ENCODE measurements around the gene PRKG2. TPM values are rescaled to one million over a fixed set of nuclear protein-coding genes. Genes with fewer than 3 reads are reported as not detected.

The PRKG2 gene
- total RNA-seq, 1 experiment from 2014 or later, result 1.9 TPM

GRCh38 chr4:81136161-81136905, 78.7 kb downstream of the PRKG2 start:
- Histone ChIP-seq H4K8ac (replicated peaks; ENCODE audit: insufficient read length, low read depth, low read length) (no peak overlapping the region), H3T11ph (ENCODE audit: low read length) (no peak overlapping the region), H3K9ac (ENCODE audit: extremely low read depth, insufficient read length, low read length) (no peak overlapping the region), H2BK15ac (ENCODE audit: low read depth, low read length) (no peak overlapping the region), H2BK5ac (ENCODE audit: insufficient read length, low read length) (no peak overlapping the region), H2BK120ac (ENCODE audit: low read depth, low read length, poor library complexity, severe bottlenecking) (no peak overlapping the region), H3K79me1 (ENCODE audit: insufficient read depth, low read depth, low read length, poor library complexity, severe bottlenecking) (no peaks in the 10 kb centered on the region), H2BK20ac (ENCODE audit: low read depth, low read length, poor library complexity, severe bottlenecking) (no peak overlapping the region), H3K18ac (ENCODE audit: insufficient read length, low read depth, low read length) (no peak overlapping the region), H3K4me1 (ENCODE audit: insufficient read depth, low read length) (peaks cover 5% of the 10 kb centered on the region; the same call in 1 of the 2 replicates), H3K14ac (ENCODE audit: insufficient read depth, low read length) (no peak overlapping the region), H4K20me1 (ENCODE audit: control insufficient read depth, insufficient read depth, insufficient read length) (no peaks in the 10 kb centered on the region), H3K4me2 (ENCODE audit: insufficient read depth, insufficient read length, low read length) (no peak overlapping the region), H3K56ac (ENCODE audit: insufficient read length, low read depth, low read length) (no peak overlapping the region), H3K79me2 (ENCODE audit: insufficient read depth, low read length) (no peaks in the 10 kb centered on the region), H3K27ac (ENCODE audit: insufficient read length, low read depth, low read length) (no peak overlapping the region), H2BK12ac (ENCODE audit: insufficient read length, low read depth, low read length) (no peak overlapping the region), H3K27me3 (ENCODE audit: insufficient read depth, low read length) (no peaks in the 10 kb centered on the region), H3K23me2 (ENCODE audit: insufficient read length, low read depth, low read length, poor library complexity, severe bottlenecking) (no peaks in the 10 kb centered on the region), H4K5ac (ENCODE audit: insufficient read length, low read depth, low read length) (no peak overlapping the region), H3K9me3 (ENCODE audit: control insufficient read depth, low read depth, low read length) (no peaks in the 10 kb centered on the region), H2AFZ (ENCODE audit: low read length) (no peak overlapping the region), H3K4ac (ENCODE audit: low read depth, low read length) (no peak overlapping the region), H4K91ac (ENCODE audit: insufficient read length, low read depth, low read length) (no peak overlapping the region), H3K23ac (ENCODE audit: insufficient read length, low read depth, low read length) (no peak overlapping the region), H2AK5ac (ENCODE audit: insufficient read length, low read length) (no peak overlapping the region)
- Mint-ChIP-seq H3K27ac (peak overlapping the region in 2 of 3 experiments; percentile 0 to 1; a peak in 2 of 7 replicates), H3K36me3 (ENCODE audit: insufficient read depth in 1 of 3, low read depth in 3 of 3) (no peaks in the 10 kb centered on the region), H3K4me3 (no peak overlapping the region), H3K9me3 (no peaks in the 10 kb centered on the region), H3K27me3 (ENCODE audit: low read depth) (no peaks in the 10 kb centered on the region), H3K4me1 (peaks cover 14 to 15% of the 10 kb centered on the region in 2 experiments)
- no CpG with 5 or more reads among the region's 8 CpGs for WGBS (ENCODE audit: extremely low coverage, insufficient read length, low lambda C conversion rate)
- no peak for DNase-seq
- TF ChIP-seq CTCF (conservative IDR thresholded peaks at IDR 0.05), result no peak

Measured in H9 (cell line).